Prostate gland (tissue), 2 donors: ENCODE results near the gene OR2T27. TPM values are rescaled to one million over a fixed set of nuclear protein-coding genes. Genes with fewer than 3 reads are reported as not detected.
"Not testable (repeated sequence)": the region's sequence is repeated elsewhere in the genome, so short reads cannot be mapped to it uniquely, and the experiment has no call there.

Source experiments
- DNase-seq: peaks from one replicate; pipeline ENCODE4 v3.0.0-alpha.2; 2019; ENCODE audit warnings: low spot score
- H3K27ac ChIP-seq, 2 donors: fragments of 200-600 bp; sonication (generic); 2 replicates each; pipeline ENCODE4 v1.5.1; 2017 to 2019
- H3K27me3 ChIP-seq: fragments of 200-600 bp; sonication (generic); replicated peaks from 2 replicates; pipeline ENCODE4 v1.5.1; 2019; ENCODE audit not compliant: insufficient read depth
- H3K36me3 ChIP-seq, 2 donors: fragments of 200-600 bp; sonication (generic); 1 replicate in 1 of 2; 2 replicates in 1 of 2; pipeline versions ENCODE4 v1.5.1 to v1.8.1; 2017 to 2019
- H3K4me1 ChIP-seq: fragments of 200-600 bp; sonication (generic); replicated peaks from 2 replicates; pipeline ENCODE4 v1.5.1; 2019
- H3K4me3 ChIP-seq, 2 donors: fragments of 200-600 bp; sonication (generic); 2 replicates each; pipeline ENCODE4 v1.5.1; 2017 to 2019
- H3K9me3 ChIP-seq: fragments of 200-600 bp; sonication (generic); 2 replicates; pipeline ENCODE4 v1.5.1; 2017
- POLR2A ChIP-seq: fragments of 450-650 bp; IDR thresholded peaks from one replicate; pipeline ENCODE4 v1.6.1; 2016; ENCODE audit warnings: antibody characterized with exemption, mild to moderate bottlenecking
- POLR2AphosphoS5 ChIP-seq: sonication (generic); formaldehyde crosslinking; IDR thresholded peaks from one replicate; pipeline ENCODE4 v1.6.1; 2017; ENCODE audit warnings: antibody characterized with exemption
- WGBS: methylation state at CpG from one replicate; pipeline ENCODE4 v1.1.5; 2018; 5-methylcytosine and 5-hydroxymethylcytosine counted together
- intact Hi-C: fragments of 100-400 bp; cut with DNase I; formaldehyde crosslinking; loops from one replicate; pipeline ENCODE4 v1.14.2; 2022
- total RNA-seq, 2 donors: library from RNA; depleted of rRNA; stranded (reverse); fragments of >200 nt; gene quantifications; one replicate each; pipeline ENCODE4 v1.1.0, GENCODE V29; 2016
- TF ChIP-seq, protein P1 (sequence below), 4 experiments: fragments of 200-600 bp in 2 of 4; fragments of 450-650 bp in 2 of 4; sonication (generic) in 2 of 4; IDR thresholded peaks; 1 replicate in 3 of 4; 2 replicates in 1 of 4; pipeline ENCODE4 v1.5.1; 2016 to 2019; ENCODE audit warnings: antibody characterized with exemption in 4 of 4, mild to moderate bottlenecking in 2 of 4, moderate library complexity in 2 of 4

OR2T27 gene
- total RNA-seq, 2 donors from 2014 or later: not detected

DNA sequence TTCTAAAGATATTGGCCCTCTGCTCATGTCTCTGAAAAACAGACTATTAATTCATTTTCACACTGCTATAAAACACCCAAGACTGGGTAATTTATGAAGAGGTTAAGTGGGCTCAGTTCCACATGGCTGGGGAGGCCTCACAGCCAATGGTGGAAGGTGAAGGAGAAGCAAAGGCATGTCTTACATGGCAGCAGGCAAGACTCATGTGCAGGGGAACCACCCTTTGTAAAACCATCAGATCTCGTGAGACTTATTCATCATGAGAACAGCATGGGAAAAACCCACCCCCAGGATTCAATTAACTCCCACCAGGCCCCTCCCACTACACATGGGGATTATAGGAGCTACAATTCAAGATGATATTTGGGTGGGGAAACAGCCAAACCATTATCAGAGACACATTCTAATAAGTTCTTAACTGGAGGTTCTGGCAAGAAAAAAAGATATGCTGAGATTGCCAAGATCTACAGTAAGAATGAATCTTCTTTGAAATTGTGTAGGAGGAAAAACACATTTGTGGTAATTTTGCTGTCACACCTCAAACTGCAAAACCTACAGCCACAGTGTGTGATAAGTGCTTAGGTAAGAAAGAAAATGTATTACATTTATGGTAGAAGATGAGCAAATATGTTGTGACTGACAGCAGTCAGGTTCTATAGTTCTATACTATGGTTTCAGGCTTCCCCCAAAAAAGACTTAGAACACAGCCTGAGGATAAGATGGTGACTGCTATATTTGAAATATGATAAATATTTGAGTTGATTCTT, 6.4 kb downstream of the OR2T27 start:
- no CpG with 5 or more reads among the region's 1 CpG for WGBS
- intact Hi-C loops, H3K4me3 ChIP-seq, H3K9me3 ChIP-seq, DNase-seq, H3K27me3 ChIP-seq, H3K4me1 ChIP-seq, H3K36me3 ChIP-seq, H3K27ac ChIP-seq: not testable (repeated sequence)

DNA sequence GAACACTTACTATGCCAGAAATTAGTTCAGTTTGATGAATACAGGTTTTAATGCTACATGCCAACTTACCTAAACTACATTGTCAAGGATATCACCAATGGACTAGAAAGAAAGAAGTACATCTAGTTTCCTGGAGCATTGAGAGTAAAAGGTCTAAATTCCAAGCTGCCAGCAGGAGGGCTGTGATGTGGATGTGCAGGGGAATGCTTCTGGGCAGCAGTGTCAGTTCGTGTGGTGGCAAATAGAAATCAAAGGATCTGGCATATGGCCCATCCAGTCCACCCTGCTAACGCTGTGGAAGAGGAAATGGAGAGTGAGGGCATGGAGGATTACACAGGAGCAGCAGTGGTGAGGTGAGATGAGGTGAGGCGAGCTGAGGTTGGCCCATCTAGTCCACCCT, 10.2 kb downstream of the OR2T27 start, which contains the start of gene OR2T35:
Gene OR2T35, minus strand, starts transcription at position 101 of the 400 bp plus-strand sequence. CDS start 6,020 bp downstream, outside the sequence.
- H3K4me1 ChIP-seq, H3K27me3 ChIP-seq, H3K36me3 ChIP-seq, DNase-seq, H3K4me3 ChIP-seq, intact Hi-C loops, H3K27ac ChIP-seq, H3K9me3 ChIP-seq: not testable (repeated sequence)
- WGBS: 100% methylated on average over 1 of the region's 3 CpGs

DNA sequence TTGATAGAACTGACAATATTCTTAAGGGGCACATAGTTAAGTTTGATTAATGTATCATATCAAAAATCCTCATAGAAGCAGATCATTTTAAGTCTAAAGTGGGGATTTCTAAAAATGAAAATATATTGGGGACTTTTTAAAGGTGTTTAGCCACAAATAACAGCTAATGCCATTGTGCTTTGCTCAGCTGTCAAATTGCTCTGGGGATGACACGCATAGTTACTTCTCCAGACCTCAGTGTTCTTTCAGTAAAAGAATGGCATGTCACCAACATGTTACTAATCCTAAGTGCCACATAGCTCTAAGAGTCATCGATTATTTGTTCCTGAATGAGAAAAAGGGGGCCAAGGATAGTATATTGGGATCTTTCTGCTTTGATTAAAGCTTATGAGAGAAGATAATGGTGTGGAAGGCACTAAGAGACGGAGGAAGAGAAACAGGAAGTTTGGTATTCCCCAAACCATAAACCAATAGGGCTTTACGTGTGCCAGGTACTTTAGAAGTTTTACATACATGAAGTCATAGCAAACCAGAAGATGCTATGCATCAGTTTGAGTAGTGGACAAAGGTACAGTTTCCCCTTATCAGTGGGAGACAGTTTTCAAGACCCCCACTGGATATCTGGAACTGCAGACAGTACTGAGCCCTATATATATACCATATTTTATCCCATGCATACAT, 12.2 kb downstream of the OR2T27 start:
- H3K36me3 ChIP-seq, DNase-seq, H3K27me3 ChIP-seq, H3K27ac ChIP-seq, intact Hi-C loops, H3K4me3 ChIP-seq, H3K4me1 ChIP-seq, H3K9me3 ChIP-seq: not testable (repeated sequence)
- no CpG with 5 or more reads among the region's 4 CpGs for WGBS

DNA sequence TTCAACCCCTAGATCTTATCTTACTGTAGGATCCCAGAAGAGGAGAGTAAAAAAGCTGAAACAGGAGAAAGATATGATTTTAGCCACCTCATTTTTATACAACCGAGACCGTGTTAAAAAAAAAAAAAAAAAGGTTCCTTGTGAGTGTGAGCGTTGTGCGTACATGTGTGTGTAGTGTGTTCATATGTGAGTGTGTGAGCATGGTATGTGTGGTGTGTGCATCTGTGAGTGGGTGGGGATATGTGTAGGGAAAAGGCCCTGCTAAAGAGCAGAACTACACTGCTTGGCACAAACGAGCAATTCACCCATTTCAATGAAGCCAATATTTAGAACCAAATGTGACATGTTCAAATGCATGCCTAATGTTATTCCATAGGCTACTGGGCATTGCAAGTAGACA, 13.7 kb downstream of the OR2T27 start:
- H3K36me3 ChIP-seq, H3K27me3 ChIP-seq, H3K4me3 ChIP-seq, intact Hi-C loops, H3K27ac ChIP-seq, H3K4me1 ChIP-seq, H3K9me3 ChIP-seq, DNase-seq: not testable (repeated sequence)
- WGBS: 88% methylated on average over 3 of the region's 5 CpGs

DNA sequence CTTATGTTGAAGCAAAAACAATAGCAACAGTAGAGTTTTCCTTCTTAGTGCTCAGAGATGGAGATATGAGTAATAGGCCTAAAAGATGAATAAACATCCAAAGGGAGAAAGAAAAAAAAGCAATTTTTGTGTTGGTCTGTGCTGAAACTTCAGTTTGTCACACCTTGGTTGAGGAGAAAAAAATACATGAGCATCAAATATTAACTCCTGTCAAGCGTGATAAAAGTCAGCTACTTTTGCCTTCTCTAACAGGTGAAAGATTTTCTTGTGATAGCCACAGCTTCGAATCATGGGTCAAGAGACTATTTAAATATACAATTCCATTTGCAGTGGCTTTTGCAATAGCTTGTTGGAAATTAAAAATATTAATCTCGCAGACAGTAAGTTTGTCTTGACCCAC, 14.4 kb downstream of the OR2T27 start:
- H3K9me3 ChIP-seq, H3K4me3 ChIP-seq, H3K4me1 ChIP-seq, H3K27me3 ChIP-seq, H3K36me3 ChIP-seq, H3K27ac ChIP-seq, intact Hi-C loops, DNase-seq: not testable (repeated sequence)
- no CpG with 5 or more reads among the region's 3 CpGs for WGBS

DNA sequence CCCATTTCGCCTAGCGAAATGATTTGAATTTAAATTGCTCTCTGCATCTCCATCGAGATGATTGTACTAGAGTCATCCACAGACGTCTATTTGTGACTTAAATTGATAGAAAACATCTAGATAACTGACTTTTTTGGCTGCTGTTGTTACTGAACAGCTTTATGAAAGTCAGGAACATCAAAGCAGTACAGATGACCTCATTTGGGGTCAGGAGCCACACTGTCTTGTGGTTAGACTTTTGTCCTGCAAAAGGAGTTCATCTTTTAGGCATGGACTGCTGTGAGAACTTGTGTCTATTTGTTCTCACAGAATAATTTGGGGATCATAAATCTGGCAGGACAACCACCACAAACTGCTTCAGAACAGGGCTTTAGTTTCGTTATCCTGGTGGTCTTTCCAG, 15.7 kb downstream of the OR2T27 start:
- H3K27ac ChIP-seq, H3K4me3 ChIP-seq, DNase-seq, H3K36me3 ChIP-seq, H3K4me1 ChIP-seq, H3K9me3 ChIP-seq, intact Hi-C loops, H3K27me3 ChIP-seq: not testable (repeated sequence)
- WGBS: no CpG with 5 or more reads among the region's 5 CpGs

DNA sequence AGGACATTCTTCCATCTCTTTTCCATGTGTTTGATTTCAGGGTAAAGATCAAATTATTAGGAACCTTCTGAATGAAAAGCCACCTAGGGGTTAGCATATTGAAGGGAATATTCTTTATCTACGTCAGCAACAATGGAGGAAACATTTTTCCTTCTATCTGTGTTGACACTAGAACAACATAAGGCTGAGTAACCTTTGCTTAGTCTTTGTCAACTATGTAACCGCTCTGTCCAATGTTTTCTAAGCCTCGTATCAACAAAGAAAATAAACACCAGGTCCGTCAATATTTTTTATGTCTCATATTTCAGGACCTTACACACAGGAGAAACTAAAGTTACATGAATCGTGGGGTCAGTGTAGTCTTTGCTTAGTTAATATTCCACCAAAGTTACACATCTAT, 18.7 kb downstream of the OR2T27 start:
- H3K36me3 ChIP-seq, DNase-seq, H3K27me3 ChIP-seq, intact Hi-C loops, H3K4me1 ChIP-seq, H3K4me3 ChIP-seq, H3K27ac ChIP-seq, H3K9me3 ChIP-seq: not testable (repeated sequence)
- no CpG with 5 or more reads among the region's 5 CpGs for WGBS

DNA sequence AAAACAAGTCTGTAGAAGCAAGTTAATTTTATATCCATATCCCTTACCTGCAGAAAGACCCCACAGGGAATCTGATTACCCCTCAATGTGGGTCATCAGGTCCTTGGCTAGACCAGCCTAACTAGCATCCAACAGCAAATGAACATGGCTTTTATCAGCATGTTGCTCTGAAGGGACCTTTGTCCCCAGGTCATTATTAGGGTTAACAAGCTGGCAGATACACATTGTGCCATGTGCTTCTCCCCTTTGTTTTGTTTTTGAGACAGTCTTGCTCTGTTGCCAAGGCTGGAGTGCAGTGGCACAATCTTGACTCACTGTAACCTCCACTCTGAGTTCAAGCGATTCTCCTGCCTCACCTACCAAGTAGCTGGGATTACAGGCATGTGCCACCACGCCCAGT, 20.3 kb downstream of the OR2T27 start, which contains the start of gene OR2T11:
Gene OR2T11, minus strand, starts transcription at position 101 of the 400 bp plus-strand sequence. CDS start 7,963 bp downstream, outside the sequence.
- WGBS: no CpG with 5 or more reads among the region's 2 CpGs

DNA sequence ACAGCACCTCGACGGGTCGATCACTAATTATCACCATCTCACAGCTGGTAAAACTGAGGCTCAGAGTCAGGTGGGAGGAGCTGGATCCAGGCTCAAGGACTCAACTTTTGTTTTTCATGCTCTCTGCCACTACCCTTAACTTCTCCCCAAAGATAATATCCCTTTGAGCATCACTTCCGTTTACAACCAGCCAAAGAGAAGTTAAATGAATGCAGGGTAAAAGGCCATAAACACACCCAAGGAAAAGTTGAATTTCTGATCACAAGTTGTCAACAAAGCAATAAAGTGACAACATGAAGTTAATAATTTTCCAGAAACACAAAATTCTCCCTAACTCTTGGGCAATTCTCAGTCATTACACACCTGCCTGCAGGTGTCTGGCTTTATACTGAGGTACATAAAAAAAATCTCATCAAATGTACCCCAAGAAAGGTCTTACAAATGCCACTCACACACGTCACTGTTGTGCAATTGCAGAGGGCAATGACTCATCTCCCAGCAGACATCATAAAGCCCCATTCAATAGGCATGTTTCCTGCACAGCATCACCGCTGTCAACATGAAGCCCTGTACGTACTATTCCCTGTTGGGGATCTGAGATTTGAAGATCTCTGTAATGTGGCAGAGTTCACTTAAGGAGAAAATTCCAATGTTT, 23.8 kb downstream of the OR2T27 start:
- WGBS: 78% methylated on average over 7 of the region's 7 CpGs
- no peaks in the 10 kb centered on the region for H3K9me3 ChIP-seq
- no peak overlapping the region for H3K4me3 ChIP-seq
- TF ChIP-seq, protein P1, sequence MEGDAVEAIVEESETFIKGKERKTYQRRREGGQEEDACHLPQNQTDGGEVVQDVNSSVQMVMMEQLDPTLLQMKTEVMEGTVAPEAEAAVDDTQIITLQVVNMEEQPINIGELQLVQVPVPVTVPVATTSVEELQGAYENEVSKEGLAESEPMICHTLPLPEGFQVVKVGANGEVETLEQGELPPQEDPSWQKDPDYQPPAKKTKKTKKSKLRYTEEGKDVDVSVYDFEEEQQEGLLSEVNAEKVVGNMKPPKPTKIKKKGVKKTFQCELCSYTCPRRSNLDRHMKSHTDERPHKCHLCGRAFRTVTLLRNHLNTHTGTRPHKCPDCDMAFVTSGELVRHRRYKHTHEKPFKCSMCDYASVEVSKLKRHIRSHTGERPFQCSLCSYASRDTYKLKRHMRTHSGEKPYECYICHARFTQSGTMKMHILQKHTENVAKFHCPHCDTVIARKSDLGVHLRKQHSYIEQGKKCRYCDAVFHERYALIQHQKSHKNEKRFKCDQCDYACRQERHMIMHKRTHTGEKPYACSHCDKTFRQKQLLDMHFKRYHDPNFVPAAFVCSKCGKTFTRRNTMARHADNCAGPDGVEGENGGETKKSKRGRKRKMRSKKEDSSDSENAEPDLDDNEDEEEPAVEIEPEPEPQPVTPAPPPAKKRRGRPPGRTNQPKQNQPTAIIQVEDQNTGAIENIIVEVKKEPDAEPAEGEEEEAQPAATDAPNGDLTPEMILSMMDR (IDR thresholded peaks at IDR 0.05): no peak
- no peak for TF ChIP-seq POLR2AphosphoS5
- TF ChIP-seq POLR2A: no peak
- intact Hi-C loops: no loop called here
- H3K36me3 ChIP-seq: no peaks in the 10 kb centered on the region
- H3K27ac ChIP-seq: no peak overlapping the region
- no peaks in the 10 kb centered on the region for H3K27me3 ChIP-seq
- H3K4me1 ChIP-seq: no peaks in the 10 kb centered on the region
- DNase-seq: no peak

More for the DNA sequence above, 20.3 kb downstream of the OR2T27 start, which contains the start of gene OR2T11:
- H3K4me1 ChIP-seq, H3K27me3 ChIP-seq, intact Hi-C loops, H3K4me3 ChIP-seq, H3K36me3 ChIP-seq, H3K27ac ChIP-seq, DNase-seq, H3K9me3 ChIP-seq: not testable (repeated sequence)
